Activated T-cell treated with anti-CD3 and anti-CD28 coated beads, Interleukin-2, amount 50 U/mL, for 24 hours (primary cell): Measurements from ENCODE around the gene LCLAT1.

Experiments
- DNase-seq: peaks from one replicate; pipeline ENCODE4 v3.0.0-alpha.2; 2020
- H3K27ac Mint-ChIP-seq: 2 replicates; pipeline ENCODE4 v1.8.0; 2020; ENCODE audit warnings: mild to moderate bottlenecking, mixed read lengths
- H3K27me3 Mint-ChIP-seq: 2 replicates; pipeline ENCODE4 v1.8.0; 2020; ENCODE audit warnings: mixed read lengths
- H3K36me3 Mint-ChIP-seq: 2 replicates; pipeline ENCODE4 v1.8.0; 2020; ENCODE audit warnings: low read depth, mixed read lengths
- H3K4me1 Mint-ChIP-seq: 2 replicates; pipeline ENCODE4 v1.8.0; 2020; ENCODE audit warnings: low read depth, mixed read lengths
- H3K4me3 Mint-ChIP-seq: 2 replicates; pipeline ENCODE4 v1.8.0; 2020; ENCODE audit warnings: mild to moderate bottlenecking, moderate library complexity, mixed read lengths
- H3K9me3 Mint-ChIP-seq: 2 replicates; pipeline ENCODE4 v1.8.0; 2020; ENCODE audit warnings: mixed read lengths

The LCLAT1 gene

DNA sequence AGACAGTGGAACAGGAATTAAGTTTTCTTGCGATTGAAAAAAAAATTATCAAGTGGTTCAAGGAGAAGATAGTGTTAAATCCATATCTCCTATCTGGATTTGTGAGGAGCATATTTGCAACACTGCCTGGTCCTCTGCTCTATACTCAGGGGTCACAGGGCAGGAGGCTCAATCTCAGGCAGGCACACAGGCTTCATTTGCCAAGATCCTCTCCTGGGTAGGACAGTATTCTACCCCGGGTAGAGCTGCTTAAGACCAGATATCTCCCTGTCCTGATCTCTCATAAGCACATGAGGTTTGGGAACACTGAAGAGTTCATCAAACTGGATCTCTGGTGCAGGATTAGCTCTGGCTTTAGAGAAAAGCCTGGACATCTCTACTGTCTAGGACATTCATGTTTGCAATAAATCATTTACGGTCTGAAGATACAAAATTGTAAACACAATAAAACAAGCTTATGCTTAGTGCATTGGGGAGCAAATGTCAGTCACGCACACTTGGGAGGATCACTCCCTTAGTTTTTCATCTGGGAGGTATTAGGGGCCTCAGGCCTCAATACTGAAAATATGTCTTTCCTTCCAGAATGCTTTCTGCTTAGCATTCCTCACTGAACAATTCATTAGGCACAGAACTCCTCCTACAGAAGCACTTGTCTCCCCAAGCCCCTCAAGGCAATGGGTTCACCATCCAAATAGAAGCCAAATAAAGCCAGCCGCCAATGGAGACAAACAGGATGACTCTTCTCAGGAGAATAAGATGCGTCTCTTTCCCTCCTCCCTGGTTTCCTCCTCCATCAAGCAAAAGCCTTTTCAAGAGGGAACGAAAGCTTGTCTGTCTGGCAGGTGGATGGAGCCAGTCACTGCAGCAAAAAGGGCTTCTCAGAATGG is 34.1 kb upstream of the LCLAT1 start:
- H3K4me1 Mint-ChIP-seq = peaks cover 37% of the 10 kb centered on the region
- no peaks in the 10 kb centered on the region for H3K36me3 Mint-ChIP-seq
- H3K27me3 Mint-ChIP-seq = no peaks in the 10 kb centered on the region
- H3K4me3 Mint-ChIP-seq = no peak overlapping the region
- no peak overlapping the region for H3K27ac Mint-ChIP-seq
- no peak for DNase-seq
- no peaks in the 10 kb centered on the region for H3K9me3 Mint-ChIP-seq

DNA sequence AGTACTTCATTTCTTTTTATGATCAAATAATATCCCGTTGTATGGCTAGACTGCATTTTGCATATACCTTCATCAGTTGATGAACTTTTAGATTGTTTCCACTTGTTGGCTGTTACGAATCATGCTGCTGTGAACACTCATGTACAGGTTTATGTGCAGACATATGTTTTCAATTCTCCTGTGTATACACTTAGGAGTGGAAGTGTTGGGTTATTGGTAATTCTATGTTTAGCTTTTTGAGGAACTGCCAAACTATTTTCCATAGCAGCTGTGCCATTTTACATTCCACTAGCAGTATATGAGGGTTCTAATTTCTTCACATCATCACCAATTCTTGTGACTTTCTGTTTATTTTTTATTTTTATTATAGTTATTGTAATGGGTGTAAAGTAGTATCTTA is 32.1 kb upstream of the LCLAT1 start:
- Mint-ChIP-seq H3K36me3 (no peaks in the 10 kb centered on the region), H3K27me3 (no peaks in the 10 kb centered on the region), H3K4me3 (no peak overlapping the region), H3K4me1 (peaks cover 18% of the 10 kb centered on the region), H3K9me3 (no peaks in the 10 kb centered on the region), H3K27ac (no peak overlapping the region)
- no peak for DNase-seq

DNA sequence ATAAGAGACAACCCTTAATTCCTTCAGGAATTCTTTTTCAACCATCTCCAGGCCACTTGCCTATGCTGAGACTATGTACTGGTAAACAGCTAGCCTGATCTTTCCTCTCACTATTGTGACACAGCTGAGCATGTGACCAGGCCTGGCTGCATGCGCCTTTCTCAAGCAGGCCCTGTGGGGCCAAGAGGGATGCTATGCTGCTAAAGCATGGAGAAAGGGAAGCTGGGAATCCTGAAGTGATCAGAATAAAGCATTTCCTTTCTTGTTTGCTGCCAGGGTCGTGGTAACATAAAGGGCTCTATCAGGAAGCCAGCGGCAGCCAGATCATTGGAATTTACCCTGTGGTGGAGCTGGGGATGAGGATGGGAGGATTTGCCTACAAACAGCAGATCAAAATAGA is 29.8 kb upstream of the LCLAT1 start:
- no peaks in the 10 kb centered on the region for H3K9me3 Mint-ChIP-seq
- no peaks in the 10 kb centered on the region for H3K36me3 Mint-ChIP-seq
- H3K4me3 Mint-ChIP-seq = no peak overlapping the region
- H3K27ac Mint-ChIP-seq = no peak overlapping the region
- no peak for DNase-seq
- H3K27me3 Mint-ChIP-seq = no peaks in the 10 kb centered on the region
- peaks cover 22% of the 10 kb centered on the region for H3K4me1 Mint-ChIP-seq

DNA sequence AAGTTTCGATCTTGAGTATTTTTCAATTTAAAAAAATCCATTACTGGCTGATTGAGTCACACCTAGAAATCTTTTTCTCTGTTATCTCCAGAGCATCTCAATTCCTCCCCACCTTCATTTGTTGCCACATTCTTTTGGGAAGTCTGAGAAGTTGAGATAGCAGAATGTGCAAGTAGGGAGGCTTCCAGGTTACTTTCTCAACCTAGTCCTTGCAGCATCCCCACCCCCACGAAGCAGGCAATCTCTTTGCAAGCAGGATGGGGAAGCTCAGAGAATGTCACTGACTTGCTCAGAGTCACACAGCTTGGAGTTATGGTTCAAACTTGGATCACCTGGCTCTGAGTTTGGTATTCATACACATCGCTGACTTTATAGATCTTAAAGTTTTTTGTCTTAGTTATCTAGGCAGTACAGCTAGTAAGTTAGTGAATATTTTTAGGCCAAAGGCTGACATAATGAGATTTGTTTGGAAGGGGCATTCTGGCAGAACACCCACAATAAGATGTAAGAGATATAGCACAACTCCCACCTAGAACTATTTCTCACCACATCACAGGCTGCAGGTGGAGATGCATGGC is 25.9 kb upstream of the LCLAT1 start:
- no peaks in the 10 kb centered on the region for H3K27me3 Mint-ChIP-seq
- DNase-seq = no peak
- H3K27ac Mint-ChIP-seq = peak overlapping the region; percentile 93
- no peaks in the 10 kb centered on the region for H3K36me3 Mint-ChIP-seq
- H3K4me3 Mint-ChIP-seq = peak overlapping the region; percentile 65
- H3K9me3 Mint-ChIP-seq = no peaks in the 10 kb centered on the region
- peaks cover 43% of the 10 kb centered on the region for H3K4me1 Mint-ChIP-seq

DNA sequence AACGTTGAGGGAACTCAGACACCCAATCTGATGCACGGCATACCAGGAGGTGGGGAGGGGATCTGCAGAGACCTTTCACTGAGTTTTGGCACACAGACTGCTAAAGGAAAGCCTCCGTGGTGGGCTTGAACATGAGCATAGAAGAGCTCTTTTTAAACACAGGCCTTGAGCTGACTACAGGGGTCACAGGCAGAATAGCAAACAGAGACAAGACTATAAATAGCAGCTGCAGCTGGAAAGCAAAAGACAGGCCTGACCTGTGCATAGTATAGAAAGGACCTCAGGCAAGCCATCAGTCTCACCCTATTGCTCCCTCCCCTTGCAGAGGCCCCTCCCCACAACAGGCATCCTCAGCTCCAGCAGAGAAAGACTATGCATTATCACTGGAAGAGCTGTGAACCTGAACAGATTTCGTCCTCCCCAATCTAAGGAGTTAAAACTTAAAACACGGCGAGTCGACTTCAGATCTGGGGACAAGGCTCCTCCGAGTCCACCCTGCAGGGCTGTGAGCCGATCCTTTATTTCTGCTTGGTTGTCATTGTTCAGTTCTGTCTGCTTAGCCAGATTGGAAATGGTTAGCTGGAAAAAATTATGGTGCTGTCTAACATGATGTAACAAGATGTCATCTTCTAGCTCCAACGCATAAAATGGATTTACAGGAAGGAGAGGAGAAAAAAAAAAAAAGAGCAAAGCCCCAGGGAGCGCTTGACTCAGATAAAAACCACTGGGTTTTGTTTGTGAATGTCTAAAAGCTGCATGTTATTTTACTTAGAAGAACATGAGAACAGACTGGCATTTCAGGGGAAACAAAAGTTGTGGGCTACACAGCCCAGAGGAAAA is 25.2 kb upstream of the LCLAT1 start:
- H3K4me1 Mint-ChIP-seq = peaks cover 47% of the 10 kb centered on the region
- peak overlapping the region; percentile 65 for H3K4me3 Mint-ChIP-seq
- peak; percentile 47 for DNase-seq
- no peaks in the 10 kb centered on the region for H3K27me3 Mint-ChIP-seq
- H3K9me3 Mint-ChIP-seq = no peaks in the 10 kb centered on the region
- H3K36me3 Mint-ChIP-seq = no peaks in the 10 kb centered on the region
- peak overlapping the region; percentile 93 for H3K27ac Mint-ChIP-seq

DNA sequence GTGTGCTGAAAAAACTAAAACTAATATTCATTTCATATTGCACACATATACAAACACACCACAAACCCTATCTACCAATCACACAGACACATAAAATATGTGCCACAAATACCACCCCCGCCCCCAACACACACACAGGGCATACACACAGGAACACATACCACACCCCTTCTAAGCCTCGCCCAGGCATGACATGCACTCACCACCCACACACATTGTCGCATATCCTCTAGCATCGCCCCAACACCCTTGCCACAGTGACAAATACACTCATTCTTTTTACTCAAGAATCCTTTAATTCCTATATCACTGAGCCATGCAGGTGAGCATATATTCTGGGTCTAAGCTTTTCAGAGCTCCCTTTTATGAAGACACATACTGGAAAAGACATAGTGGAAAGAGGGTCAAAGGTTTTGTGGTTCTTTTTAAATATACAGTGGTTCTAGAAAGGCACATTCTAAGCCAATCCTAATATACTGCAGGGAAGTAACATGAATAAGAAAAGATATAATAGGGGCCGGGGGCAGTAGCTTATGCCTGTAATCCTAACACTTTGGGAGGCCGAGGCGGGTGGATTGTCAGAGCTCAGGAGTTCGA is 24.5 kb upstream of the LCLAT1 start:
- Mint-ChIP-seq H3K27ac (peak overlapping the region; percentile 93), H3K27me3 (no peaks in the 10 kb centered on the region), H3K4me3 (peak overlapping the region; percentile 65), H3K9me3 (no peaks in the 10 kb centered on the region), H3K4me1 (peaks cover 46% of the 10 kb centered on the region), H3K36me3 (no peaks in the 10 kb centered on the region)
- DNase-seq = peak; percentile 80

DNA sequence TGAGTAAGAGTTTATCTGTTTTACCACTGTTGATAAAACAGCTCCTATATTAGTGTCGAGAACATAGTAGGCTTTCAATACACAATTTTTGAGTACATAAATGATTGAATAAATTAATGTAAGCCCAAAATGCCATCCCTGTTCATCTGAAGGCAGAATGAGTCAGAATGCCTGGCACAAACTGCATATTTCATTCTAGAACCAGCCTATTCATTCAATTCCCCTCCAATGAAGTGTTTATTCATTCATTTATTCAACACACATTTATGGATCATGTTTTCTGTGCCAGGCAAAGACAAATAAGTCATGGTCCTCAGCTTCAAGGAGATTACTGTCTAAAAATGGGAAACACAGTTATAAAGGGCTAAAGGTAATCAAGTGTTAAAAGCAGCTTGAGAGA is 22.8 kb upstream of the LCLAT1 start:
- DNase-seq = no peak
- Mint-ChIP-seq H3K4me1 (peaks cover 61% of the 10 kb centered on the region), H3K27ac (no peak overlapping the region), H3K27me3 (no peaks in the 10 kb centered on the region), H3K9me3 (no peaks in the 10 kb centered on the region), H3K4me3 (no peak overlapping the region), H3K36me3 (no peaks in the 10 kb centered on the region)

DNA sequence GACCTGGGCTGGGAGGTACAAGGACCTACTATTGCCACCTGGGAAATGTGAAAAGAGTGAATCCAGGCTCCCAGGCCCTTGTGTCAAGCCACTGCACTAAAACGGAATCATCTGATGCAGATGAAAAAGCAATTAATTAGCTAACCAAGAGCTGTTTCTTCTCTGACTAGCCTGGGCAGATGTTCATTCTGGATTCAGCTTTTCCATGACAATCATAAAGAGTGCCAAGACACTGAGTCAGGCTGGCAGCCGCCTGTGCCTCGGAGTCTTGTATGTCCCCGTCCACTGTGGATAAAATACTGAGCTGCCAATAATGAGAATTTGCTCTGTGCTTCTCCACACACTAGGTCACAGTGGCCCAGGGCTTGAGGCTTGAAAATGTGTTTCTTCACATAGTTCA is 21.7 kb upstream of the LCLAT1 start:
- H3K4me1 Mint-ChIP-seq = peaks cover 63% of the 10 kb centered on the region

DNA sequence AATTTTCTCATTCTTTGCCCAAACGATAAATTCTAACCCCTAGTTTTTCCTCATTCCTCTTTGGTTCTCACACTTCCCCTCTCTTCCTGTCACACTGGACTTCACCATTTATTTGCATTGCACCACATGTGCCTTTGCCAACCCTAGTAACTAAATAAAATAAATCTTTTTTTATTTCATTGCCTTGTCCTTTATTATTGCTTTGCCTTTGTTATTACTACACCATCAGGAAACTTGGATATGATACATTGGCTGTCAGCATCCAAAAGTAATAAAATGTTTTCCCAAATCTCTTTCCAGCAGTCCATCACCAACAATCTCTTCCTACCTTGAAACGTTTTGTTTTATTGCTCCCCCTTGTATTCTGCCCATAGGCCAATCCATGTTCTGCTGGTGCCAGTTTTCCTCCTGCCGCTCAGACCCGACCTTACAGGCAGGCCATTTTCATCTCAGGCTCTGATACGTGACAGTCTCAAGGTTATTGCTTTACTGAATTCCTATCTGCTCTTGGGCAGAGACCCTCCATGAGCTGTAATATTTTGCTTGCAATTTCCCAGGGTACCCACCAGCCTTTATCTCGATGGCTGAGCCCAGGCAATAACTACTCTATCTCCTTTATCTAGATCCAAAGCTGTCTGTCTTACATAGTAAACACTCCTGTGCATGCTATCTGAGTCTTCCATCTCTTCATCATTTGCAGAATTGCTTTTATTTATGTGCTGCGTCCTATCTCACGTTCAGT is 19.3 kb upstream of the LCLAT1 start:
- H3K9me3 Mint-ChIP-seq = no peaks in the 10 kb centered on the region
- H3K4me1 Mint-ChIP-seq = peaks cover 41% of the 10 kb centered on the region
- H3K27ac Mint-ChIP-seq = peak overlapping the region; percentile 74
- H3K36me3 Mint-ChIP-seq = no peaks in the 10 kb centered on the region
- H3K27me3 Mint-ChIP-seq = no peaks in the 10 kb centered on the region
- H3K4me3 Mint-ChIP-seq = no peak overlapping the region
- no peak for DNase-seq

More for the DNA sequence above, 21.7 kb upstream of the LCLAT1 start:
- H3K9me3 Mint-ChIP-seq = no peaks in the 10 kb centered on the region
- H3K27ac Mint-ChIP-seq = no peak overlapping the region
- no peaks in the 10 kb centered on the region for H3K36me3 Mint-ChIP-seq
- H3K4me3 Mint-ChIP-seq = no peak overlapping the region
- no peak for DNase-seq
- no peaks in the 10 kb centered on the region for H3K27me3 Mint-ChIP-seq

DNA sequence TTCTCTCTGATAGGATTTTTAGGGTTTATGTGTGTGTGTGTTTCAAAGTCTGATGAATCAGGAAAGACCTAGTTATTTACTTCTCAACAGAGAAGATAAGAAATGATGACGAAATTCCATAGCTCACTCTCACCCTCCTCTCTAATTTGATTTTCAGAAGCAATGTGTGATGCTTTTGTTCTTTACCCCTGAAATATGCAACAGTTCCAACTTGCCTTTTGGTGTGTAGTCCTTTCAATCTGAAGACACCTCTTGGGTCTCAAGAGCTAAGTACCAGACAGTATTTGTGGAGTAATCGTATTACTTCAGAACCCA is 18.7 kb upstream of the LCLAT1 start:
- Mint-ChIP-seq H3K27me3 (no peaks in the 10 kb centered on the region), H3K36me3 (no peaks in the 10 kb centered on the region), H3K4me1 (peaks cover 36% of the 10 kb centered on the region), H3K9me3 (no peaks in the 10 kb centered on the region), H3K4me3 (peak overlapping the region; percentile 28), H3K27ac (peak overlapping the region; percentile 74)
- no peak for DNase-seq

DNA sequence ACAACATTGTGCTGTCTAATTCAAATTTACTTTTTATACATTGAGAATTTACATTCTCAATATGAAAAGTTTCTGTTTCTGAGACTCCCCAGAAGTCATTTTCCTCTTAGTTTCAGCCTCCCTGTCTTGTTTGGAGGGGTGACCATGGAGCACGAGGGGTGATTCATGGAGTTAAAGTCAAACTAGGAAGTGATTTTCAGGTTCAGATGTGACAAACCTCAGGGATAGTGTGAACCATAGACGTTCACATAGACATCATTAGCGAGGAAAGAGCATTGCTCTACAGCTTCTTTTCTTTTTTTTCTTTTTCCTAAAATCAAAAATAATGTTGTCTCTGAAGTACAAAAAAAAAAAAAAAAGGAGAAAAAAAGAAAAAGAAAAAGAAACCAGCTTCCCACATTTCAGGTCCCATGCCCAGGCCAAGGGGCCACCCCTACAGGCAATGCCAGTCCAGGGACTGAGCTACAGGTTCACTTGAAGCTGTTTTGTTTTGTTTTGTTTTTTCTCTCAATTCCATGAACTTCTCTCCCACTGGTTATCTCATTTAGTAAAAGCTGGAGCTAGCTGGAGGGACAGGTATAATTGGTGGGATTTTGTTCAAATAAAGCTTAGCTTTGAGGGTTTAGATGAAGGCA is 18.1 kb upstream of the LCLAT1 start:
- Mint-ChIP-seq H3K4me3 (peak overlapping the region; percentile 28), H3K27ac (peak overlapping the region; percentile 74), H3K27me3 (no peaks in the 10 kb centered on the region), H3K9me3 (no peaks in the 10 kb centered on the region), H3K36me3 (no peaks in the 10 kb centered on the region), H3K4me1 (peaks cover 35% of the 10 kb centered on the region)
- DNase-seq = no peak

DNA sequence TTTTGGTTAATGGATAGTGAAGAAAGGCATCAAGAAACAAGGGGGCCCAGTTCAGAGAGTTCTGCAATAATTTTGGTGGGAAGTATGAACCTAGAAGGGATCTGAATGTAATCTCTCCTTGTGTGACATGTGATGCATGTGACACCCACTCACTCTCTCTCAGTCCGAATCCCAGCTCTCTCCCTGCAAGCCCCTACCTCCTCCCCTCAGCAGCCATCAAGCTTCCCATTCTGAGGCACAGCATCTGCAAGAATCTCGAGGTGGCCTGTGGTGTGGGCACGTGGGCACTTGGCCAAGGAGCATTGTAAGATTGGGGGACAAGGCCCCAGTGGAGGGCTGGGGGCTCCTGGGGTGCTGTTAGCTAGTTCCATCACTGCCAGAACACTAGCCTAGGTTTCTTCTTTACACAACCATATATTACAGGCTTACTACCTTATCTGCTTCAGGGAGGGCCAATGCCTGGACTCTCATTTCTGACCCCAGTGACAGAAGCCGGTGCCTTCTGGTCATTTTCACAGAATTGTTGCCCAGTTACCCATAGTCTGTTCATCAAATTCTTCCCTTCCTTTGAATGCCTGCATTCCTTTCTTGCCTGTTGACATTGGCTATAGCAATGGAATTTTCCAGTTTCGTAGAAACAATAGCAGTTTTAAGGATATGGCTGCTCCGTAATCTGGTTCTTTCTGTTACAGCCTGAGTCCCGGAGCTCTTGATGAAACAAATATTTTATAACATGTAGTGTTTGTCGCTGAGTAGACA is 13.3 kb upstream of the LCLAT1 start:
- no peak for DNase-seq
- Mint-ChIP-seq H3K27ac (no peak overlapping the region), H3K4me3 (no peak overlapping the region), H3K9me3 (no peaks in the 10 kb centered on the region), H3K4me1 (peaks cover 25% of the 10 kb centered on the region), H3K27me3 (no peaks in the 10 kb centered on the region), H3K36me3 (no peaks in the 10 kb centered on the region)

DNA sequence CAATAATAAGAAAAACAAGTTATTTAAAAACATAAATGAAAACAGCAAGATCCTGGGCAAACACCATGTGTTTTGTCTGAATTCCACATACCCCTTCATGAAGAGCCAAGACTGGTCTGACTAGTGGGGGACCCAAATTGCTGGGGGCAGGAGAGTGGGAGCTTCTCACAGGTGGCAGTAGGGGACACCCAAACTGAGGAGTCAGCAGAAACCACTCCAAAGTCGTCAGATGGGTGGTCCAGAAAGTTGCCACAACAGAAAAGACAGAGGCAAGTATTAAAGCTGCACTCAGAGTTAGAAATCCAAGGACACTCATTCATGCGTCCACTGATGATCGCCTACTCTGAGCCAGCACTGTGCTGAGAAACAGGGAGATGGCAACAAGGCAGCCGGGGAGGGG is 12.3 kb upstream of the LCLAT1 start:
- peaks cover 25% of the 10 kb centered on the region for H3K4me1 Mint-ChIP-seq
- DNase-seq = no peak
- H3K27me3 Mint-ChIP-seq = no peaks in the 10 kb centered on the region
- H3K9me3 Mint-ChIP-seq = no peaks in the 10 kb centered on the region
- no peak overlapping the region for H3K27ac Mint-ChIP-seq
- H3K4me3 Mint-ChIP-seq = no peak overlapping the region
- no peaks in the 10 kb centered on the region for H3K36me3 Mint-ChIP-seq
